ENCODE results near the gene KLHDC7B. TPM values are rescaled to one million over a fixed set of nuclear protein-coding genes. Genes with fewer than 3 reads are reported as not detected.
A peak's percentile ranks its signal among the peaks of the same experiment; 100 is the strongest.

Gene KLHDC7B
- total RNA-seq, 1 donor from 2014 or later, result 5.2 TPM

GRCh38 chr22:50507991-50508884 is 37.5 kb upstream of the KLHDC7B start, which contains the start of gene NCAPH2:
Gene NCAPH2 (plus strand): TSS chr22:50508224. CDS start chr22:50508338, 114 bp downstream.
- Mint-ChIP-seq H3K27me3 (no peaks in the 10 kb centered on the region), H3K4me3 (peak within 1 kb of the TSS; percentile 94), H3K27ac (peak within 1 kb of the TSS; percentile 94), H3K4me1 (peaks cover 20% of the 10 kb centered on the region), H3K36me3 (ENCODE audit: low read depth) (peaks cover 22% of the 10 kb centered on the region), H3K9me3 (no peaks in the 10 kb centered on the region)
- ChIA-PET CTCF (interaction anchor here (0.8 to 3.7 kb wide), 6 partner anchors 10 to 113 kb away, joined by 3 to 36 read pairs (median 4); partner anchors contain the start of gene SCO2), POLR2A (interaction anchor here (0.6 to 5.4 kb wide), 28 partner anchors 9 to 318 kb away, joined by 3 to 175 read pairs (median 6); partner anchors contain the start of genes ARSA, CHKB, DENND6B and HDAC10)
- DNase-seq (peak; percentile 96), ATAC-seq (ENCODE audit: low read depth) (peak; percentile 74)
- no peak for TF ChIP-seq CTCF (IDR thresholded peaks at IDR 0.05)
- intact Hi-C loops (cut with micrococcal nuclease), result loop anchor here (1.0 kb wide), 8 partner anchors 17 to 264 kb away; partner anchors contain the start of genes CHKB, SBF1, SCO2 and SYCE3

GRCh38 chr22:50508897-50509296 is 36.8 kb upstream of the KLHDC7B start:
- POLR2A ChIA-PET, result interaction anchor here (0.9 to 5.4 kb wide), 8 partner anchors 8 to 265 kb away, joined by 3 to 175 read pairs (median 14); partner anchors contain the start of genes SCO2, SYCE3 and TYMP
- H3K36me3 Mint-ChIP-seq (ENCODE audit: low read depth), result peaks cover 22% of the 10 kb centered on the region
- no peak for TF ChIP-seq CTCF (IDR thresholded peaks at IDR 0.05)

DNA sequence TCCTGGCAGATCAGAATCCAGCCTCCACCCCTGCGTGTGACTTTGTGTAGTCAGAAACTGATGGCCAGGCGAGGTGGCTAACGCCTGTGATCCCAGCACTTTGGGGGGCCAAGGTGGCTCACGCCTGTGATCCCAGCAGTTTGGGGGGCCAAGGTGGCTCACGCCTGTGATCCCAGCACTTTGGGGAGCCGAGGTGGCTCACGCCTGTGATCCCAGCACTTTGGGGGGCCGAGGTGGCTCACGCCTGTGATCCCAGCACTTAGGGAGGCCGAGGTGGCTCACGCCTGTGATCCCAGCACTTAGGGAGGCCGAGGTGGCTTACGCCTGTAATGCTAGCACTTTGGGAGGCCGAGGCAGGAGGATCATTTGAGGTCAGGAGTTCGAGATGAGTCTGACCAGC is 32.5 kb upstream of the KLHDC7B start:
- no peak for TF ChIP-seq CTCF (IDR thresholded peaks at IDR 0.05)
- ChIA-PET CTCF (no interaction called here), POLR2A (no interaction called here)

More at GRCh38 chr22:50508897-50509296, 36.8 kb upstream of the KLHDC7B start:
- no peaks in the 10 kb centered on the region for H3K27me3 Mint-ChIP-seq
- H3K4me1 Mint-ChIP-seq, result peaks cover 20% of the 10 kb centered on the region
- CTCF ChIA-PET, result interaction anchor here (1.5 to 3.7 kb wide), 2 partner anchors 13 to 16 kb away, joined by 3 to 36 read pairs; partner anchors contain the start of gene SCO2
- ATAC-seq (ENCODE audit: low read depth) (no peak), DNase-seq (no peak)
- H3K9me3 Mint-ChIP-seq, result no peaks in the 10 kb centered on the region
- peak overlapping the region; percentile 94 for H3K27ac Mint-ChIP-seq
- H3K4me3 Mint-ChIP-seq, result peak overlapping the region; percentile 94
- intact Hi-C loops (cut with micrococcal nuclease), result loop anchor here (1.0 kb wide), 5 partner anchors 16 to 265 kb away; partner anchors contain the start of genes CHKB, SCO2 and SYCE3

GRCh38 chr22:50516068-50516467 is 29.6 kb upstream of the KLHDC7B start:
- ATAC-seq (ENCODE audit: low read depth), result no peak
- H3K27me3 Mint-ChIP-seq, result no peaks in the 10 kb centered on the region
- ChIA-PET CTCF (interaction anchor here (0.8 kb wide), 1 partner anchor 11 kb away, joined by 3 read pairs; no protein-coding TSS in a partner anchor), POLR2A (interaction anchor here (0.6 to 1.4 kb wide), 2 partner anchors 10 to 32 kb away, joined by 3 to 7 read pairs; partner anchors contain the start of gene SCO2)
- H3K36me3 Mint-ChIP-seq (ENCODE audit: low read depth), result peaks cover 51% of the 10 kb centered on the region
- intact Hi-C loops (cut with micrococcal nuclease), result no loop called here
- no peaks in the 10 kb centered on the region for H3K9me3 Mint-ChIP-seq
- peaks cover 3% of the 10 kb centered on the region for H3K4me1 Mint-ChIP-seq
- H3K27ac Mint-ChIP-seq, result no peak overlapping the region
- DNase-seq, result no peak
- TF ChIP-seq CTCF (IDR thresholded peaks at IDR 0.05), result no peak
- no peak overlapping the region for H3K4me3 Mint-ChIP-seq

More for the DNA sequence above, 32.5 kb upstream of the KLHDC7B start:
- Mint-ChIP-seq H3K9me3 (no peaks in the 10 kb centered on the region), H3K4me1 (peaks cover 15% of the 10 kb centered on the region), H3K27ac (no peak overlapping the region), H3K4me3 (no peak overlapping the region), H3K27me3 (no peaks in the 10 kb centered on the region), H3K36me3 (ENCODE audit: low read depth) (peaks cover 38% of the 10 kb centered on the region)
- intact Hi-C loops (cut with micrococcal nuclease), result no loop called here
- DNase-seq, result no peak
- no peak for ATAC-seq (ENCODE audit: low read depth)
